Measurements from ENCODE around the gene ANO1. TPM values are rescaled to one million over a fixed set of nuclear protein-coding genes. Genes with fewer than 3 reads are reported as not detected.

Gene ANO1
- total and polyA plus RNA-seq, 11 donors: 4.2 to 17.8 (median 9.4) TPM

DNA sequence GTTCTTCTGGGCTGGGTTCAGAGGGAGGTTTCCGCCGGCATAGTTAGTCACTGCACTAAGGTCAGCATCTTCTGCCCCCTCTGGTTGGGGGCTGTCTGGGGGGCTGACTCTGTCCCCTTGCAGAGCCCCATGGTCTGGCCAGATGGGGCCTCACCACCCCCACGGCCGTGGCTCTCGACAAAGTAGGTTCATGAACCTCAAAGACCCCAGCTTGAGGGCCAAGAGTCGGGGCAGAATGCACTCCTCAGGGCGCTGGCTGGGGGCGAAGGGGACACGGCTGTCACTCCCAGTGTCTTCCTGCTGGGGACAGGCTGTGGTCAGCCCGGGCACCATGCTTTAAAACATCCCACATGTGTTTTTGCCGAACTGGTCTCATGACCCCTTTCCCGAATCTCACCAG is 20.8 kb downstream of the ANO1 start:
- Histone ChIP-seq H3K36me3 (peaks cover 0 to 14% (median 0%) of the 10 kb centered on the region in 9 donors), H3K27me3 (no peaks in the 10 kb centered on the region), H3K27ac (peak overlapping the region in 10 of 12 donors; percentile 34 to 74 (median 51)), H3K4me1 (peaks cover 0 to 49% (median 11%) of the 10 kb centered on the region in 12 donors), H3K9me3 (no peaks in the 10 kb centered on the region), H3K4me3 (no peak overlapping the region)
- ATAC-seq: peak in 1 of 4 donors; percentile 11
- peak in 2 of 5 donors; percentile 34 to 56 for DNase-seq
- 77 to 87% (median 80%) methylated on average over 11 to 12 of the region's 12 CpGs for WGBS, 4 donors
- intact Hi-C loops (cut with DNase I): no loop called here
- TF ChIP-seq, protein P1, sequence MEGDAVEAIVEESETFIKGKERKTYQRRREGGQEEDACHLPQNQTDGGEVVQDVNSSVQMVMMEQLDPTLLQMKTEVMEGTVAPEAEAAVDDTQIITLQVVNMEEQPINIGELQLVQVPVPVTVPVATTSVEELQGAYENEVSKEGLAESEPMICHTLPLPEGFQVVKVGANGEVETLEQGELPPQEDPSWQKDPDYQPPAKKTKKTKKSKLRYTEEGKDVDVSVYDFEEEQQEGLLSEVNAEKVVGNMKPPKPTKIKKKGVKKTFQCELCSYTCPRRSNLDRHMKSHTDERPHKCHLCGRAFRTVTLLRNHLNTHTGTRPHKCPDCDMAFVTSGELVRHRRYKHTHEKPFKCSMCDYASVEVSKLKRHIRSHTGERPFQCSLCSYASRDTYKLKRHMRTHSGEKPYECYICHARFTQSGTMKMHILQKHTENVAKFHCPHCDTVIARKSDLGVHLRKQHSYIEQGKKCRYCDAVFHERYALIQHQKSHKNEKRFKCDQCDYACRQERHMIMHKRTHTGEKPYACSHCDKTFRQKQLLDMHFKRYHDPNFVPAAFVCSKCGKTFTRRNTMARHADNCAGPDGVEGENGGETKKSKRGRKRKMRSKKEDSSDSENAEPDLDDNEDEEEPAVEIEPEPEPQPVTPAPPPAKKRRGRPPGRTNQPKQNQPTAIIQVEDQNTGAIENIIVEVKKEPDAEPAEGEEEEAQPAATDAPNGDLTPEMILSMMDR (IDR thresholded peaks at IDR 0.05): no peak
- TF ChIP-seq POLR2A (IDR thresholded peaks at IDR 0.05): no peak

DNA sequence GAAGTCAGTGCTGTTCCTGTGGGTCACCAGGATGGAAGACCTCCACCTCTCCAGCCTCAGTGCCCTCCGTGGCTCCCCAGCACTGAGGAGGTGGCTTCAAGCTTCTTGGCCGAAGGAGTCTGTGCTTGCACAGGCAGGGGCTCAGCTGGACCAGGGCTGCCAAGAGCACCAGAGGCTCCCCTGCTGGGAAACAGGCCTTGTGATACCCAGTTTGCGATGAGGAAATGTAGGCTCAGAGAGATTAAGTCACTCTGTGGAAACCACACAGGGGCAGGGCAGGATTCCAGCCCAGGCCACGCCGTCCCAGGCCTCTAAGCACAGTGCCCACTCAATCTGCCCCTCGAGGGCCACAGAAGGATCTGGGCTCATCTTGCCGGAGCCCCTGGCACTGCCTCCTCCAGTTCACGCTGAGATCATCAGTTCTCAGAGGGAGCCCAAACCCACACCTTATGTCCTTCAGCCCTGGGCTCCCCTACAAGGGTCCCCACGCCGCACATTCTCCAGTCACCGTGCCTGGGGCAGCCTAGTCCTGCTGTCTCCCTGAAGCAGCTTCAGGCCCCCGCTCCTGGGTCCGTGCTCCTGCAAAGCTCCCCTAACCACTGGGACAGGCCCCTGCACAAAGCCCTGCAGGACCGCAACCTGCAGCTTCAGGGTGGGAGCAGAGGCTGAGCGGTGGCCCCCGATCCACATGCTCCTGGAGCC is 21.6 kb downstream of the ANO1 start:
- Histone ChIP-seq H3K4me3 (no peak overlapping the region), H3K9me3 (no peaks in the 10 kb centered on the region), H3K4me1 (peaks cover 0 to 42% (median 11%) of the 10 kb centered on the region in 12 donors), H3K36me3 (peaks cover 0 to 14% (median 0%) of the 10 kb centered on the region in 9 donors), H3K27ac (peak overlapping the region in 9 of 12 donors; percentile 15 to 74 (median 49)), H3K27me3 (no peaks in the 10 kb centered on the region)
- DNase-seq (peak in 2 of 5 donors; percentile 16 to 54), ATAC-seq (no peak)
- 90 to 91% (median 91%) methylated on average over 14 to 16 of the region's 16 CpGs for WGBS, 4 donors
- intact Hi-C loops (cut with DNase I): no loop called here
- TF ChIP-seq POLR2A (IDR thresholded peaks at IDR 0.05): no peak
- TF ChIP-seq, protein P1 (IDR thresholded peaks at IDR 0.05): no peak

DNA sequence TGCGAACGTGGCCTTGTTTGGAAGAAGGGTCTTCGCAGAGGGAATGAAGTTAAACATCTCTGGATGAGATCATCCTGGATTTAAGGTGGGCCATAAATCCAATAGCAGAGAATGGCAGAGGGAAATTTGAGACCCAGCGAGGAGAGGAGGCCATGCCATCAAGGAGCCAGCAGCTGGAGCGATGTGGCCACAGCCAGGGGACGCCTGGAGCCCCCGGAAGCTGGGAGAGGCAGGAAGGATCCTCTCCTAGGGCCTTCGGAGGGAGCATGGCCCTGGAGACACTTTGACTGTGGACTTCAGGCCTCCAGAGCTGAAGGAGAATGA is 22.1 kb downstream of the ANO1 start:
- peak overlapping the region in 5 of 12 donors; percentile 20 to 74 (median 52) for H3K27ac ChIP-seq
- 88 to 93% (median 91%) methylated on average over 8 of the region's 8 CpGs for WGBS, 4 donors
- peaks cover 0 to 42% (median 11%) of the 10 kb centered on the region in 12 donors for H3K4me1 ChIP-seq
- no peak for TF ChIP-seq POLR2A (IDR thresholded peaks at IDR 0.05)
- peaks cover 0 to 14% (median 0%) of the 10 kb centered on the region in 9 donors for H3K36me3 ChIP-seq
- H3K27me3 ChIP-seq: no peaks in the 10 kb centered on the region
- no peak overlapping the region for H3K4me3 ChIP-seq
- ATAC-seq (no peak), DNase-seq (peak in 1 of 5 donors; percentile 14)
- no peaks in the 10 kb centered on the region for H3K9me3 ChIP-seq
- intact Hi-C loops (cut with DNase I): no loop called here

DNA sequence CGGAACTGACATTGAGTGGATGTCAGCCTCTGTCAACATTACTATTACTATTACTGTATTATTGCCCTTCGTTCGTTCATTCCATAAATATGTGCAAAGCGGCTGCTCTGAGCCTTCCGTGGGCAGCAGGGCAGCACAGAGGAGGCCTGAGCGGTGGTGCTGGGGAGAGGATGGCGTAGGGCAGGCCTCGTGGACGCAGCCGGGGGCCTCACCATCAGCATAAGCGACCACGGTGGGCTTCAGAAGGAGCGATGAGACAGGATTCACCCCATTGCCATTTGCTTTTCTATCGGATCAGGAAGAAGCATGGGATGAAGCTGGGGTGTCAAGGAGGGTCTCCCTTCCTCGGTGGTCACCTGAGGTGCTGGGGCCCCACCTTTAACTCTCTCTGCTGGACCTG is 22.7 kb downstream of the ANO1 start:
- peaks cover 0 to 42% (median 11%) of the 10 kb centered on the region in 12 donors for H3K4me1 ChIP-seq
- no peaks in the 10 kb centered on the region for H3K27me3 ChIP-seq
- 89 to 92% (median 90%) methylated on average over 14 to 15 of the region's 15 CpGs for WGBS, 4 donors
- peaks cover 0 to 14% (median 0%) of the 10 kb centered on the region in 9 donors for H3K36me3 ChIP-seq
- intact Hi-C loops (cut with DNase I): no loop called here
- H3K4me3 ChIP-seq: no peak overlapping the region
- TF ChIP-seq POLR2A (IDR thresholded peaks at IDR 0.05): no peak
- TF ChIP-seq, protein P1 (IDR thresholded peaks at IDR 0.05): no peak
- peak overlapping the region in 1 of 12 donors; percentile 64 for H3K27ac ChIP-seq
- H3K9me3 ChIP-seq: no peaks in the 10 kb centered on the region
- no peak for ATAC-seq
- DNase-seq: peak in 1 of 5 donors; percentile 23
